K562 (cell line): ENCODE data around the gene SYT13. TPM values are rescaled to one million over a fixed set of nuclear protein-coding genes. Genes with fewer than 3 reads are reported as not detected.

Experiments used
- ATAC-seq: fragments of 200-7000 bp; cut with Tn5 transposase; 3 replicates; pipeline ENCODE4 v1.9.1; 2020; ENCODE audit warnings: moderate library complexity
- BruUV-seq: library from RNA; stranded (reverse); fragments of 400-500 nt; replicated peaks from 2 replicates; lab custom pipeline; 2021; lab: Mats Ljungman, UMichigan
- CTCF ChIA-PET: fragments of 300-600 bp; formaldehyde crosslinking; extraction: SDS; loops from one replicate; lab custom pipeline; 2021; ENCODE audit warnings: low intra/inter-chr PET ratio; lab: Yijun Ruan, JAX
- POLR2A ChIA-PET: fragments of 300-600, 350-650 bp; sonication (Branson Sonifier 250); formaldehyde crosslinking; extraction: SDS; loops from one replicate; lab custom pipeline; 2021; ENCODE audit warnings: antibody characterized with exemption, inconsistent platforms; lab: Yijun Ruan, JAX
- DNase-seq, 4 experiments: peaks; one replicate each; pipeline versions ENCODE4 v3.0.0 to v3.0.0-alpha.2; 2011 to 2018; ENCODE audit warnings: low spot score in 3 of 4, mixed read lengths in 3 of 4; ENCODE audit errors: extremely low read depth in 1 of 4
- FAIRE-seq: peaks from 2 replicates; lab custom pipeline; 2011; peaks lifted over from hg19 to GRCh38; lab: Jason Lieb, UNC
- H2AFZ ChIP-seq: 2 replicates; pipeline ENCODE4 v1.6.0; 2011; ENCODE audit warnings: low read depth, low read length, control low read depth, inconsistent platforms
- H3K27ac ChIP-seq: fragments of 200-600 bp; 3 replicates; pipeline ENCODE4 v1.8.0; 2011; ENCODE audit warnings: low read depth, mild to moderate bottlenecking, control low read depth, inconsistent platforms, low read length, moderate library complexity, mixed read lengths; ENCODE audit errors: extremely low read depth
- H3K27me3 ChIP-seq, 2 experiments: fragments of 300-600 bp in 1 of 2; 2 replicates in 1 of 2; 3 replicates in 1 of 2; pipeline versions ENCODE4 v1.6.0 to v1.8.0; 2011; ENCODE audit warnings: inconsistent platforms in 2 of 2, low read length in 2 of 2, mild to moderate bottlenecking in 1 of 2, mixed read lengths in 1 of 2, moderate library complexity in 1 of 2; ENCODE audit not compliant: control insufficient read depth in 2 of 2, insufficient read depth in 2 of 2
- H3K36me3 ChIP-seq: fragments of 300-600 bp; 3 replicates; pipeline ENCODE4 v1.8.0; 2011; ENCODE audit warnings: mild to moderate bottlenecking, low read length, inconsistent platforms; ENCODE audit not compliant: control insufficient read depth, insufficient read depth
- H3K4me1 ChIP-seq, 2 experiments: fragments of 200-600 bp in 1 of 2; replicated peaks in 1 of 2; 2 replicates in 1 of 2; 3 replicates in 1 of 2; pipeline versions ENCODE4 v1.5.1 to v1.8.0; 2011; ENCODE audit warnings: inconsistent platforms in 2 of 2, low read length in 2 of 2, mild to moderate bottlenecking in 1 of 2, mixed read lengths in 1 of 2, moderate library complexity in 1 of 2; ENCODE audit not compliant: control insufficient read depth in 2 of 2, insufficient read depth in 2 of 2
- H3K4me2 ChIP-seq: 2 replicates; pipeline ENCODE4 v1.6.1; 2011; ENCODE audit warnings: low read length, control low read depth, inconsistent platforms, mixed read lengths; ENCODE audit not compliant: insufficient read depth
- H3K4me3 ChIP-seq: fragments of 200-600 bp; sonication (generic), shearing (Covaris generic); 2 replicates; pipeline ENCODE4 v1.5.1; 2016; ENCODE audit warnings: control low read depth, inconsistent platforms
- H3K79me2 ChIP-seq: fragments of 200-600 bp; 3 replicates; pipeline ENCODE4 v1.8.0; 2011; ENCODE audit warnings: low read length, inconsistent platforms; ENCODE audit not compliant: control insufficient read depth, insufficient read depth
- H3K9ac ChIP-seq, 2 experiments: 2 replicates each; pipeline versions ENCODE4 v1.6.0 to v1.6.1; 2011; ENCODE audit warnings: low read depth in 2 of 2, low read length in 2 of 2, control low read depth in 1 of 2, inconsistent platforms in 1 of 2, mild to moderate bottlenecking in 1 of 2, mixed read lengths in 1 of 2; ENCODE audit not compliant: insufficient read depth in 1 of 2
- H3K9me1 ChIP-seq: one replicate; pipeline ENCODE4 v1.6.0; 2011; ENCODE audit warnings: inconsistent platforms, mild to moderate bottlenecking, low read length, moderate library complexity; ENCODE audit not compliant: control insufficient read depth, insufficient read depth
- H3K9me3 ChIP-seq: replicated peaks from 2 replicates; pipeline ENCODE4 v1.5.1; 2011; ENCODE audit warnings: low read depth, low read length, inconsistent platforms; ENCODE audit not compliant: control insufficient read depth, insufficient read depth
- H4K20me1 ChIP-seq: replicated peaks from 2 replicates; pipeline ENCODE4 v1.6.1; 2011; ENCODE audit warnings: low read length, inconsistent platforms, mixed read lengths; ENCODE audit not compliant: control insufficient read depth, insufficient read depth
- CBFA2T3 ChIP-seq: fragments of 450-650 bp; IDR thresholded peaks from 2 replicates; pipeline ENCODE4 v1.6.1; 2017
- CHD2 ChIP-seq: IDR thresholded peaks from 2 replicates; pipeline ENCODE4 v1.6.1; 2011; ENCODE audit warnings: low read depth, low read length
- E2F4 ChIP-seq: sonication (generic); formaldehyde crosslinking; IDR thresholded peaks from 2 replicates; pipeline ENCODE4 v1.8.0; 2022; ENCODE audit warnings: mild to moderate bottlenecking, low read depth, missing genetic modification reagents
- GATAD2B ChIP-seq: fragments of 450-650 bp; IDR thresholded peaks from 2 replicates; pipeline ENCODE4 v1.6.1; 2017; ENCODE audit warnings: mild to moderate bottlenecking, borderline replicate concordance
- GMEB1 ChIP-seq: fragments of 250-450 bp; sonication (Bioruptor Pico); IDR thresholded peaks from 2 replicates; pipeline ENCODE4 v1.4.0; 2020; ENCODE audit warnings: mild to moderate bottlenecking
- PCBP1 ChIP-seq: fragments of 200-400 bp; formaldehyde crosslinking; IDR thresholded peaks from 2 replicates; pipeline ENCODE4 v1.6.1; 2018; ENCODE audit warnings: mild to moderate bottlenecking, low read depth, low read length; ENCODE audit not compliant: poor library complexity, severe bottlenecking
- SIRT6 ChIP-seq: IDR thresholded peaks from one replicate; pipeline ENCODE4 v1.6.1; 2012; ENCODE audit warnings: low read depth, mild to moderate bottlenecking, control low read depth, inconsistent platforms, low read length, moderate library complexity
- SOX6 ChIP-seq: fragments of 450-650 bp; IDR thresholded peaks from 2 replicates; pipeline ENCODE4 v1.6.1; 2014; ENCODE audit warnings: mild to moderate bottlenecking
- XRCC5 ChIP-seq: fragments of 200-400 bp; formaldehyde crosslinking; IDR thresholded peaks from 2 replicates; pipeline ENCODE4 v1.6.1; 2017; ENCODE audit warnings: low read depth, mild to moderate bottlenecking, low read length
- ZC3H11A ChIP-seq: IDR thresholded peaks from 2 replicates; pipeline ENCODE4 v1.6.1; 2012; ENCODE audit warnings: low read depth, low read length, improper control_type of control experiment
- ZFP1 ChIP-seq: fragments of 450-650 bp; formaldehyde crosslinking; IDR thresholded peaks from 2 replicates; pipeline ENCODE4 v1.4.0; 2020; ENCODE audit warnings: mild to moderate bottlenecking, mixed read lengths
- ZMIZ1 ChIP-seq, 2 experiments: fragments of 150-350 bp in 1 of 2; IDR thresholded peaks; 2 replicates each; pipeline ENCODE4 v1.6.1; 2012 to 2016; ENCODE audit warnings: low read depth in 2 of 2, low read length in 2 of 2, mild to moderate bottlenecking in 1 of 2, moderate library complexity in 1 of 2
- ZNF274 ChIP-seq: IDR thresholded peaks from 2 replicates; pipeline ENCODE4 v1.6.1; 2011; ENCODE audit warnings: low read depth, mild to moderate bottlenecking, low read length, moderate library complexity, borderline replicate concordance
- ZNF785 ChIP-seq: fragments of 250-450 bp; sonication (Bioruptor Pico); IDR thresholded peaks from 2 replicates; pipeline ENCODE4 v1.4.0; 2020; ENCODE audit warnings: mild to moderate bottlenecking
- WGBS: fragments of 100-300 bp; shearing (Covaris generic); methylation state at CpG from one replicate; pipeline ENCODE4 v1.1.6; 2016; ENCODE audit warnings: low coverage, mixed read lengths; ENCODE audit not compliant: insufficient coverage; ENCODE audit errors: missing lambda C conversion rate; 5-methylcytosine and 5-hydroxymethylcytosine counted together
- in situ Hi-C: fragments of 300-500 bp; cut with MboI; formaldehyde crosslinking; loops from 4 replicates; pipeline ENCODE4 v1.15.0; 2018; ENCODE audit warnings: inconsistent platforms, mixed read lengths
- intact Hi-C: fragments of 100-400 bp; cut with micrococcal nuclease; formaldehyde crosslinking; loops from 2 replicates; pipeline ENCODE4 v1.14.2; 2022
- polyA plus RNA-seq, 8 experiments: library from polyadenylated mRNA; depleted of rRNA in 4 of 8; stranded (reverse) in 5 of 8; unstranded in 3 of 8; fragments of >200 nt; fragmentation: Nextera tagmentation in 2 of 8; fragmentation: Illumina TruSeq in 1 of 8; extraction: Ambion mirVana in 2 of 8; extraction: Trizol in 1 of 8; gene quantifications; 2 replicates each; pipeline versions ENCODE4 v1.2.1 to v1.2.3, GENCODE V29; 2011 to 2014; ENCODE audit warnings: inconsistent platforms in 1 of 8, missing spikeins in 1 of 8
- total RNA-seq, 7 experiments: library from RNA; depleted of rRNA in 6 of 7; stranded (reverse); fragments of >200 nt in 6 of 7; fragmentation: Illumina TruSeq in 2 of 7; extraction: Trizol in 2 of 7; gene quantifications; 2 replicates each; pipeline versions ENCODE4 v1.2.1 to v1.2.3, GENCODE V29; 2011 to 2021; ENCODE audit warnings: low replicate concordance in 1 of 7
- TF ChIP-seq, protein P1 (sequence below), 2 experiments: fragments of 450-650 bp; IDR thresholded peaks; 2 replicates each; pipeline ENCODE4 v1.6.1; 2016

The SYT13 gene
- total and polyA plus RNA-seq, 9 of the 15 experiments (the other 6 are each of a cell fraction or from before 2014, with no cell fraction given) = under 0.01 to 0.13 (median 0.08) TPM; not detected in 2

DNA sequence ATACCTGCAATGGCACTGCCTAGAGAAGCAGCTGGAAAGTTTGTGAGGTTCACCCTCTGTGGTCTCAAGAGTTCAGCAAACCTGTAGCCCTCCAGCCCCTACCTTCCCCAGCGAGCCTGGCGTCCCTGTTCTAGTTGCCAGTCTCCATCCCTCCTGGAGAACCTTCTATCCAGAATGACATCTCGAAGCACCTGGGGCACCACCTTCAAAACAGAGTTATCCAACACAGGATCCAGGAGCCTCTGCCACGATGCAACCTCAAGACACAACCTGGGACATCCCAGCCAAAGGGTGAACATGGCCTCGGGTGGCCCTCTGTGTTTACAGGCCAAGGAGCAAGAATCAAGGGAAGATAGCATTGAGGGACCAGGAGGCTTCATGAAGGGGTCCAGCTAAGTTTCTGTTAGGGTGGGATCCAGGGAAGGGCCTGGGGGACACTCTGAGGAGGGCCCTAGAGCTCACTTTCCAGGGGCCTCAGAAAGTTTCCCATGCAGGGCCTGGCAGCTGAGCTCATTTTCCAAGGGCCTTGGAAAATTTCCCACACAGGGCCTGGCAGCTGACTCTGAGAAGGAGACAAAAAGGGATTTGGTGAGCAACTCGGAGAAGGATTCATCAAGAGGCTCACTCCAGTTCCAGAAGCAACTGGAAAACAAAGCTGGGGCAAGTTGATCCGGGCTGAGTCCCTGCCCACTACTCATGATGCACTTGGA is 36.9 kb upstream of the SYT13 start:
- no peak overlapping the region for H3K9ac ChIP-seq
- DNase-seq = no peak
- no peaks in the 10 kb centered on the region for H3K9me3 ChIP-seq
- FAIRE-seq = no peak
- no peaks in the 10 kb centered on the region; a peak in 1 of 5 replicates for H3K27me3 ChIP-seq
- 0% methylated on average over 6 of the region's 7 CpGs for WGBS
- no peak overlapping the region for H3K4me2 ChIP-seq
- no peaks in the 10 kb centered on the region for H3K9me1 ChIP-seq
- no peaks in the 10 kb centered on the region for H3K79me2 ChIP-seq
- H3K4me3 ChIP-seq = no peak overlapping the region
- H2AFZ ChIP-seq = no peak overlapping the region
- intact Hi-C loops = no loop called here
- POLR2A ChIA-PET = no interaction called here
- ATAC-seq = no peak
- no peaks in the 10 kb centered on the region for H4K20me1 ChIP-seq
- no peak overlapping the region for H3K27ac ChIP-seq
- no peaks in the 10 kb centered on the region for H3K36me3 ChIP-seq
- H3K4me1 ChIP-seq = no peaks in the 10 kb centered on the region
- in situ Hi-C loops = no loop called here
- CTCF ChIA-PET = no interaction called here
- no TSS peak for BruUV-seq
- TF ChIP-seq GATAD2B (no peak), ZFP1 (no peak), ZNF274 (no peak), ZMIZ1 (IDR thresholded peaks at IDR 0.05; ENCODE audit: low read depth in 2 of 2, low read length in 2 of 2) (no peak), PCBP1 (no peak), XRCC5 (no peak), ZNF785 (CRISPR knock-in tag) (no peak), ZC3H11A (no peak), E2F4 (CRISPR knock-in tag) (no peak), SIRT6 (no peak), CBFA2T3 (no peak), GMEB1 (CRISPR knock-in tag) (no peak), CHD2 (no peak), SOX6 (no peak)
- TF ChIP-seq, protein P1, sequence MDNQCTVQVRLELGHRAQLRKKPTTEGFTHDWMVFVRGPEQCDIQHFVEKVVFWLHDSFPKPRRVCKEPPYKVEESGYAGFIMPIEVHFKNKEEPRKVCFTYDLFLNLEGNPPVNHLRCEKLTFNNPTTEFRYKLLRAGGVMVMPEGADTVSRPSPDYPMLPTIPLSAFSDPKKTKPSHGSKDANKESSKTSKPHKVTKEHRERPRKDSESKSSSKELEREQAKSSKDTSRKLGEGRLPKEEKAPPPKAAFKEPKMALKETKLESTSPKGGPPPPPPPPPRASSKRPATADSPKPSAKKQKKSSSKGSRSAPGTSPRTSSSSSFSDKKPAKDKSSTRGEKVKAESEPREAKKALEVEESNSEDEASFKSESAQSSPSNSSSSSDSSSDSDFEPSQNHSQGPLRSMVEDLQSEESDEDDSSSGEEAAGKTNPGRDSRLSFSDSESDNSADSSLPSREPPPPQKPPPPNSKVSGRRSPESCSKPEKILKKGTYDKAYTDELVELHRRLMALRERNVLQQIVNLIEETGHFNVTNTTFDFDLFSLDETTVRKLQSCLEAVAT (IDR thresholded peaks at IDR 0.05) = no peak
